H9 (cell line): ENCODE results near the gene ZNF679. TPM values are rescaled to one million over a fixed set of nuclear protein-coding genes. Genes with fewer than 3 reads are reported as not detected.

ENCODE experiments used
- total RNA-seq: library from RNA; stranded (reverse); gene quantifications from 2 replicates; pipeline ENCODE4 v1.2.1, GENCODE V29; 2021

Gene ZNF679
- total RNA-seq, 1 experiment from 2014 or later, result not detected

Other genes with a start within 250 kb of the ZNF679 start
- gene ZNF722, start 229.6 kb upstream of the ZNF679 start, total RNA-seq, result not detected in 2 replicates
- not detected in 2 replicates for gene ZNF727, start 183.0 kb upstream of the ZNF679 start, total RNA-seq
- gene ZNF735, start 21.3 kb upstream of the ZNF679 start, total RNA-seq, result not detected in 2 replicates
- gene ZNF736, start 85.5 kb downstream of the ZNF679 start, total RNA-seq, result not detected in 2 replicates